Cerebellar nuclear complex (tissue), 1 donor: Measurements from ENCODE around the gene C1orf35.

Experiments used
- DNase-seq, 2 experiments: peaks; one replicate each; lab custom pipeline; 2025; lab: John Stamatoyannopoulos, UW

The C1orf35 gene

GRCh38 chr1:228094432-228095016 is 8.6 kb downstream of the C1orf35 start:
- DNase-seq = no peak

- no peak for DNase-seq
These were observed 9.8 kb downstream of the C1orf35 start for GRCh38 chr1:228093050-228093906.

GRCh38 chr1:228092342-228093049 is 10.6 kb downstream of the C1orf35 start:
- DNase-seq = no peak

- no peak for DNase-seq
These were observed 12.0 kb downstream of the C1orf35 start for GRCh38 chr1:228091084-228091483.

GRCh38 chr1:228090613-228091081 is 12.5 kb downstream of the C1orf35 start:
- DNase-seq = no peak

- DNase-seq = no peak
These were observed 13.4 kb downstream of the C1orf35 start for GRCh38 chr1:228089519-228090380.

- DNase-seq = no peak
These were observed 14.3 kb downstream of the C1orf35 start for GRCh38 chr1:228088586-228089498.

GRCh38 chr1:228087771-228088251 is 15.3 kb downstream of the C1orf35 start:
- DNase-seq = no peak

GRCh38 chr1:228085287-228085951 is 17.7 kb downstream of the C1orf35 start:
- no peak for DNase-seq

GRCh38 chr1:228084797-228085196 is 18.3 kb downstream of the C1orf35 start:
- DNase-seq = no peak

GRCh38 chr1:228084325-228084724 is 18.8 kb downstream of the C1orf35 start:
- no peak for DNase-seq

GRCh38 chr1:228083871-228084278 is 19.2 kb downstream of the C1orf35 start:
- no peak for DNase-seq

GRCh38 chr1:228082918-228083870 is 19.9 kb downstream of the C1orf35 start:
- DNase-seq = no peak

- DNase-seq = peak in 1 of 2 experiments; percentile 67
These were observed 20.8 kb downstream of the C1orf35 start, which contains the start of gene ARF1 for GRCh38 chr1:228082214-228082917. ARF1 (plus strand) TSS chr1:228082708; CDS start chr1:228097115, 14,407 bp downstream.

GRCh38 chr1:228081578-228082213 is 21.4 kb downstream of the C1orf35 start:
- DNase-seq = no peak

GRCh38 chr1:228081144-228081543 is 22.0 kb downstream of the C1orf35 start:
- no peak for DNase-seq

GRCh38 chr1:228079601-228080263 is 23.4 kb downstream of the C1orf35 start:
- DNase-seq = no peak
